B cell (primary cell): ENCODE data around the gene RAB3D. TPM values are rescaled to one million over a fixed set of nuclear protein-coding genes. Genes with fewer than 3 reads are reported as not detected.

ENCODE experiments used
- ATAC-seq: fragments of 200-7000 bp; cut with Tn5 transposase; one replicate; pipeline ENCODE4 v1.10.0; 2021; ENCODE audit warnings: low read depth, mild to moderate bottlenecking, moderate number of reproducible peaks, moderate library complexity
- CTCF ChIA-PET: fragments of 350-600 bp; sonication (Branson Sonifier 250); formaldehyde crosslinking; loops from one replicate; lab custom pipeline; 2021; ENCODE audit warnings: antibody characterized with exemption, inconsistent platforms; lab: Charles Lee
- POLR2A ChIA-PET: fragments of 350-600 bp; sonication (Branson Sonifier 250); formaldehyde crosslinking; loops from one replicate; lab custom pipeline; 2021; ENCODE audit warnings: antibody characterized with exemption; lab: Charles Lee
- DNase-seq: peaks from one replicate; pipeline ENCODE4 v3.0.0; 2013
- H2AFZ ChIP-seq: 2 replicates; pipeline ENCODE4 v1.6.1; 2012; ENCODE audit warnings: mild to moderate bottlenecking, low read depth, low read length; ENCODE audit not compliant: insufficient read depth, poor library complexity, severe bottlenecking
- H3K27ac ChIP-seq, 2 donors: 1 replicate in 1 of 2; 2 replicates in 1 of 2; pipeline ENCODE4 v1.5.1; 2012 to 2013; ENCODE audit warnings: low read length in 2 of 2, mild to moderate bottlenecking in 2 of 2, moderate library complexity in 1 of 2
- H3K27me3 ChIP-seq, 4 experiments: fragments of 200-600 bp in 1 of 4; sonication (generic) in 1 of 4; replicated peaks in 1 of 4; 1 replicate in 2 of 4; 2 replicates in 2 of 4; pipeline versions ENCODE4 v1.6.1 to v1.7.0; 2013 to 2016; ENCODE audit warnings: low read length in 3 of 4, mild to moderate bottlenecking in 2 of 4, mixed read lengths in 1 of 4, moderate library complexity in 1 of 4; ENCODE audit not compliant: insufficient read depth in 4 of 4, control insufficient read depth in 3 of 4; ENCODE audit errors: control extremely low read depth in 1 of 4
- H3K36me3 ChIP-seq, 2 experiments: replicated peaks in 1 of 2; 1 replicate in 1 of 2; 2 replicates in 1 of 2; pipeline versions ENCODE4 v1.6.1 to v1.7.1; 2013; ENCODE audit warnings: low read length in 1 of 2; ENCODE audit not compliant: insufficient read depth in 2 of 2, control insufficient read depth in 1 of 2; ENCODE audit errors: control extremely low read depth in 1 of 2, extremely low read depth in 1 of 2
- H3K4me1 ChIP-seq, 2 donors: fragments of 200-600 bp in 1 of 2; sonication (generic) in 1 of 2; 1 replicate in 1 of 2; 2 replicates in 1 of 2; pipeline versions ENCODE4 v1.5.1 to v1.6.1; 2013 to 2017; ENCODE audit warnings: low read length in 2 of 2; ENCODE audit not compliant: control insufficient read depth in 2 of 2, insufficient read depth in 2 of 2
- H3K4me2 ChIP-seq: replicated peaks from 2 replicates; pipeline ENCODE3; 2012; ENCODE audit warnings: mild to moderate bottlenecking, low read depth, low read length; ENCODE audit not compliant: poor library complexity, severe bottlenecking
- H3K4me3 ChIP-seq, 5 experiments: fragments of 200-600 bp in 1 of 5; sonication (generic) in 1 of 5; 1 replicate in 3 of 5; 2 replicates in 2 of 5; pipeline versions ENCODE4 v1.5.1 to v1.7.0; 2011 to 2016; ENCODE audit warnings: low read length in 4 of 5, mild to moderate bottlenecking in 4 of 5, low read depth in 2 of 5, control low read depth in 1 of 5, moderate library complexity in 1 of 5; ENCODE audit not compliant: insufficient read depth in 1 of 5; ENCODE audit errors: control extremely low read depth in 1 of 5, extremely low read depth in 1 of 5
- H3K79me2 ChIP-seq: fragments of 200-600 bp; sonication (generic); one replicate; pipeline ENCODE4 v1.6.0; 2016; ENCODE audit warnings: low read length; ENCODE audit not compliant: control insufficient read depth, insufficient read depth
- H3K9ac ChIP-seq: fragments of 200-600 bp; sonication (generic); 2 replicates; pipeline ENCODE4 v1.6.1; 2017; ENCODE audit warnings: mild to moderate bottlenecking, low read length, moderate library complexity
- H3K9me3 ChIP-seq, 3 donors: one replicate each; pipeline versions ENCODE4 v1.6.1 to v1.7.1; 2013; ENCODE audit warnings: low read length in 2 of 3; ENCODE audit not compliant: control insufficient read depth in 2 of 3, insufficient read depth in 1 of 3; ENCODE audit errors: control extremely low read depth in 1 of 3
- H4K20me1 ChIP-seq: 2 replicates; pipeline ENCODE4 v1.6.0; 2012; ENCODE audit warnings: mild to moderate bottlenecking, low read length; ENCODE audit not compliant: insufficient read depth, control insufficient read depth, poor library complexity, severe bottlenecking
- H3K27ac Mint-ChIP-seq: one replicate; pipeline ENCODE4 v1.8.0; 2021; ENCODE audit warnings: mixed read lengths
- H3K27me3 Mint-ChIP-seq: one replicate; pipeline ENCODE4 v1.8.0; 2021; ENCODE audit warnings: mixed read lengths
- H3K4me1 Mint-ChIP-seq: one replicate; pipeline ENCODE4 v1.8.0; 2021; ENCODE audit warnings: mixed read lengths
- H3K4me3 Mint-ChIP-seq: one replicate; pipeline ENCODE4 v1.8.0; 2021; ENCODE audit warnings: mixed read lengths
- H3K9me3 Mint-ChIP-seq: one replicate; pipeline ENCODE4 v1.8.0; 2022; ENCODE audit warnings: mixed read lengths; ENCODE audit not compliant: insufficient read depth
- CTCF ChIP-seq: fragments of 200-600 bp; IDR thresholded peaks from one replicate; pipeline ENCODE4 v1.8.0; 2022; ENCODE audit warnings: antibody characterized with exemption, mild to moderate bottlenecking
- EZH2 ChIP-seq: IDR thresholded peaks from 2 replicates; pipeline ENCODE4 v1.6.1; 2012; ENCODE audit warnings: borderline replicate concordance, low read depth, mild to moderate bottlenecking, moderate library complexity, low read length; ENCODE audit not compliant: insufficient read depth, poor library complexity, severe bottlenecking
- whole genome bisulfite sequencing: methylation state at CpG from one replicate; pipeline ENCODE4 v1.1.5; 2013; ENCODE audit warnings: missing lambda C conversion rate; ENCODE audit not compliant: insufficient coverage; 5-methylcytosine and 5-hydroxymethylcytosine counted together
- intact Hi-C: fragments of 100-400 bp; cut with micrococcal nuclease; formaldehyde crosslinking; loops from one replicate; pipeline ENCODE4 v1.10.0; 2022
- polyA plus RNA-seq: library from polyadenylated mRNA; depleted of rRNA; stranded (reverse); fragments of >200 nt; gene quantifications from 2 replicates; pipeline ENCODE4 v1.2.3, GENCODE V29; 2012
- total RNA-seq, 2 donors: library from RNA; stranded (reverse); fragments of 120-200 nt in 1 of 2; gene quantifications; 1 replicate in 1 of 2; 2 replicates in 1 of 2; pipeline versions ENCODE4 v1.2.3 to v1.2.4, GENCODE V29; 2013 to 2022

The RAB3D gene
- total and polyA plus RNA-seq, 2 donors (not counting 1 experiment from before 2014, with no cell fraction given) = 5.3 to 8.9 TPM

GRCh38 chr19:11281356-11282049 is 58.0 kb downstream of the RAB3D start:
- no peak for TF ChIP-seq EZH2
- no peak for TF ChIP-seq CTCF

More at GRCh38 chr19:11281356-11282049, 58.0 kb downstream of the RAB3D start:
- peaks cover 10% of the 10 kb centered on the region for H3K27me3 Mint-ChIP-seq
- Histone ChIP-seq H4K20me1 (no peaks in the 10 kb centered on the region), H2AFZ (no peak overlapping the region), H3K4me1 (peaks cover 5 to 10% of the 10 kb centered on the region in 2 donors), H3K9me3 (peaks cover 0 to 38% (median 0%) of the 10 kb centered on the region in 3 donors), H3K4me2 (no peak overlapping the region), H3K4me3 (no peak overlapping the region), H3K27me3 (peaks cover 0 to 13% (median 2%) of the 10 kb centered on the region in 4 experiments), H3K79me2 (no peaks in the 10 kb centered on the region), H3K27ac (no peak overlapping the region), H3K36me3 (no peaks in the 10 kb centered on the region), H3K9ac (no peak overlapping the region)
- WGBS = 85% methylated on average over 9 of the region's 11 CpGs
- no peak for ATAC-seq
- H3K4me3 Mint-ChIP-seq = no peak overlapping the region
- POLR2A ChIA-PET = no interaction called here
- intact Hi-C loops = no loop called here
- peaks cover 3% of the 10 kb centered on the region for H3K9me3 Mint-ChIP-seq
- peaks cover 7% of the 10 kb centered on the region for H3K4me1 Mint-ChIP-seq
- CTCF ChIA-PET = interaction anchor here (0.6 kb wide), 1 partner anchor 48 kb away, joined by 4 read pairs; no protein-coding TSS in a partner anchor
- no peak for DNase-seq
- H3K27ac Mint-ChIP-seq = no peak overlapping the region
